Dermis blood vessel endothelial cell (primary cell): ENCODE results near the gene ZNF691. TPM values are rescaled to one million over a fixed set of nuclear protein-coding genes. Genes with fewer than 3 reads are reported as not detected.
"Not testable (repeated sequence)": the region's sequence is repeated elsewhere in the genome, so short reads cannot be mapped to it uniquely, and the experiment has no call there.

Source experiments
- DNase-seq: peaks from one replicate; pipeline ENCODE4 v3.0.0; 2010
- total RNA-seq: library from RNA; depleted of rRNA; stranded (reverse); fragments of >200 nt; gene quantifications from 2 replicates; pipeline ENCODE4 v1.2.3, GENCODE V29; 2014

The ZNF691 gene, protein sequence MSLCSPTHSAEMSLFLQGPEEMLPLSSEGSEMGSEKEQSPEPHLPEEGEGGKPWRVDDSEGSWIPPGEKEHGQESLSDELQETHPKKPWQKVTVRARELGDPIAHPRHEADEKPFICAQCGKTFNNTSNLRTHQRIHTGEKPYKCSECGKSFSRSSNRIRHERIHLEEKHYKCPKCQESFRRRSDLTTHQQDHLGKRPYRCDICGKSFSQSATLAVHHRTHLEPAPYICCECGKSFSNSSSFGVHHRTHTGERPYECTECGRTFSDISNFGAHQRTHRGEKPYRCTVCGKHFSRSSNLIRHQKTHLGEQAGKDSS
- total RNA-seq = 8.5 and 17.0 TPM in 2 replicates

DNA sequence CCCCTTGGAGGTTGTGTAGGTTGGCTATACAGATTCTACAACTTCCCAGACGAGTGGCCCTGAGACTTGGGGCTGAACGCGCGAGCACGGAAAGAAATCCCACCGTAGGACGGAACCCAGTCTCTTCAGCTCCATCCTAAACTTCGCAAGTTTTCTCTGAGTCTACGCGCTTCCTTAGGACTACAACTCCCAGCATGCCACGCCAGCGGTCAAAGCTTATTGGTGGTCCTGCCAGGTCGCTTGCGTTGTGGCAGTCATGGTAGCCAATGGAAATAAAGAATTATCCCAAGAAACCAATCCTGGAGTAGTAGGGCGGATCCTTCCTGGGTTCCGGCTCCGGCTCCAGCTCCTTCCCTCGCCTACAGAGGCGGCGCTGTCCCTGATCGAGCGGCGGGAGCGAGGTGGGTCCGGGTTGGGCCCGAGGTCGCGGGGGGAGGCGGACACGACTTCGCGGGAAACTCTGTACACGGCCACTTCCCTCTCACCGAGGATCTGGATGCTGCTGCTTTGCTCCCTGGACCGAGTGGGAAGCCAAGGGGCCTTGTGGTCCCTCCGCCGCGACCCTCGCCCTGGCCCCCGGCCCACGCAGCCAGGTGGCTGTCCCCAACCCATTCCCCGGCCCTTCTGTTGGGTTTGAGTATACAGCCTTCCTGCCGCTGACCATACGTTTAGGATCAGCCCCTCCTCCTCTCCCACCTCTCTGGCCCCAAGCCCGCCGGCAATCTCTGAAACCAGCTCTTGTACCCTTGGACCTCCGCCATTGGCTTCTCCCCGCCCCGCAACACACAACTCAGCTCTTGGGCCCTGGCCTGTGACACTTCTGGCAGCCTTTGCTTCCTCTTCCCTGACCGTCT, at the start of gene ZNF691:
TSS of gene ZNF691 (plus strand) at position 357 of the 854 bp plus-strand sequence. CDS start 3,046 bp downstream, outside the sequence.
- DNase-seq = peak; percentile 98

- no peak for DNase-seq
Observed at GRCh38 chr1:42797414-42797813, 49.0 kb upstream of the ZNF691 start.

DNA sequence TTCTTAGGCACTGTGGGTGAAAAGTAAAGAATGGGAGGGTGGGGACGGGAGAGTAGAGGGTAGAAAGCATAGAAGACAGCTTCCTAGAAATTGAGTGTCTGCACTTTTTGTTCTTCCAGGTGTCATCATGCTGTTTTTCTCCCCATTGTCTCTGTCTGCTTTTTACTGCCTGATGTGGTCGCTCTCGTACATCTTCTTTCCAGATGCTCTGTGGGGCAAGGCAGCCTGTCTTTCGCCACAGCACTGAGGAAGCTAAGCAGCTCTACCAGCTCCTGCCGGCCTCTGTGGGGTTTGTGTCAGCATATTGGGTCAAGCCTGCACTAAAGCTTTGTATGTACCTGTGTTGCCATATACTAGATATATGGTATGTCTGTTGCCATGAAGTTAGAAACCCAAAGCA, 48.4 kb upstream of the ZNF691 start:
- DNase-seq = no peak

GRCh38 chr1:42801832-42802473, 44.5 kb upstream of the ZNF691 start:
- no peak for DNase-seq

DNA sequence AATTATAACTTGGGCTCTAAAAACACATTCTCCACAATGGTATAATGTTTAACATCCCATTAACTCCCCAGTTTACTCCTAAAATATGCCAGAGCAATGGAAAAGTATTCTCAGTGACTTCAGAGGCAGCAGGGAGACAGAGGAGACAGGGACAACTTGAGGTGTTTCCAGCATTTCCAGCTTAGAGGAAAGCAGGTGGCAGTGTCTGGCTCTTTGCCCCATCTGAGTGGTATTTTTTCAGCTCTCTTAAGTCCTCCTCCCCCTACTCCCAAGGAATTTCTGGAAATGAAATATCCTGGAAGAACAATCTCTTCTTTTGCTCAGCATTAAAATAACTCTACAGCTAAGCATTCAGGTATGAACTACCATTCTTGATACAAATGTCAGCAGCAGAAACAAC, 40.2 kb upstream of the ZNF691 start:
- no peak for DNase-seq

DNA sequence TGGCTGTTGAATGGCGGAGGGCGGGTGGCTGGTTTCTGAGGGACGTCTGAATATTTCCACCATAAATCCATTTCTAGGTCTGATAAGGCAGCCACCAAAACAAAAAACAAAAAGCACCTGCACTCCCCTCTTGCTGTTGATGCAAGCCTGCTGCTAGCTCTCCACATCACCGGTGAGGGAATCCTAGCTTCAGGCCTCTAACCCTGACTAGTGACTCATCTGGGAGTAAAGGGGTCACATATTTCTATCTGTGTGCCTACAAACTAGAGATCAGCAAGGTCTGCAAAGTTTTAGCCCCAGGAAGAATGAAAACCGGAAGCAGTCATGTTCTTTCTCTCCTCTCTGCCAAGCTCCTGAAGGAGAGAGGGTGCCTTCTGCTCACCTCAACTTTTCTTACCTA, 39.8 kb upstream of the ZNF691 start:
- no peak for DNase-seq

GRCh38 chr1:42807056-42807668, 39.3 kb upstream of the ZNF691 start:
- DNase-seq = no peak

DNA sequence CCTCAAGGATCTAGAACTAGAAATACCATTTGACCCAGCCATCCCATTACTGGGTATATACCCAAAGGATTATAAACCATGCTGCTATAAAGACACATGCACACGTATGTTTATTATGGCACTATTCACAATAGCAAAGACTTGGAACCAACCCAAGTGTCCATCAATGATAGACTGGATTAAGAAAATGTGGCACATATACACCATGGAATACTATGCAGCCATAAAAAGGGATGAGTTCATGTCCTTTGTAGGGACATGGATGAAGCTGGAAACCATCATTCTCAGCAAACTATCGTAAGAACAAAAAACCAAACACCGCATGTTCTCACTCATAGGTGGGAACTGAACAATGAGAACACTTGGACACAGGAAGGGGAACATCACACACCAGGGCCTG, 31.6 kb upstream of the ZNF691 start:
- not testable (repeated sequence) for DNase-seq

DNA sequence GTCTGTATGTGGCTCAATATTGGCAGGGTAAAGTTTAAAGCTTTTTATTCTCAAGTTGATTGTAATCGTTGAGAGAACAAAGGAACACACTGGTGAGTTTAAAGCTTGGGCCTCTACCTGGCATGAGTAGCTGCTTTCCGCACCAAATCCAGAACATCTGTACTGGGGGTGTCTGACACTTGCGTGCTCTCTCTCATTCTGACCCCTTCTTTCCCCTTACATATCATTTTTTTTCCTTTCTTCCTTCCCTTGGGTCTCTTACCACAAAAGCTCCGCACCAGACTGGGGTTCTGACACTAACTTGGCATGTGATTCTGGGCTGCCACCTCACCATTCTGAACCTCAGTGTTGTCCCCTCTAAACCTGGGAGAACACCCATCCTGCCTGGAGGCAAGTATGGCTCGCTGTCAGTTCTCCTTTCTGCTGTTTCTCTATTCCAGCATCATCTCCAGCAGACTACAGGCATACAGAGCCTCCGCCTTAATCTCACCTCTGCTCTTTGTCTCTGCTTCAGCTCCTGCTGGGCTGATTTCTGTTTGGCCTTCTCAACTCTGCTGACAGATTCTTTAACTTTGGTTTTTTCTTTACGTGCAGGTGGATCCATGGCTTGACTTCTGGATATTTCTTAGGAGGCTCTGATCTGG, 30.4 kb upstream of the ZNF691 start:
- DNase-seq = no peak

DNA sequence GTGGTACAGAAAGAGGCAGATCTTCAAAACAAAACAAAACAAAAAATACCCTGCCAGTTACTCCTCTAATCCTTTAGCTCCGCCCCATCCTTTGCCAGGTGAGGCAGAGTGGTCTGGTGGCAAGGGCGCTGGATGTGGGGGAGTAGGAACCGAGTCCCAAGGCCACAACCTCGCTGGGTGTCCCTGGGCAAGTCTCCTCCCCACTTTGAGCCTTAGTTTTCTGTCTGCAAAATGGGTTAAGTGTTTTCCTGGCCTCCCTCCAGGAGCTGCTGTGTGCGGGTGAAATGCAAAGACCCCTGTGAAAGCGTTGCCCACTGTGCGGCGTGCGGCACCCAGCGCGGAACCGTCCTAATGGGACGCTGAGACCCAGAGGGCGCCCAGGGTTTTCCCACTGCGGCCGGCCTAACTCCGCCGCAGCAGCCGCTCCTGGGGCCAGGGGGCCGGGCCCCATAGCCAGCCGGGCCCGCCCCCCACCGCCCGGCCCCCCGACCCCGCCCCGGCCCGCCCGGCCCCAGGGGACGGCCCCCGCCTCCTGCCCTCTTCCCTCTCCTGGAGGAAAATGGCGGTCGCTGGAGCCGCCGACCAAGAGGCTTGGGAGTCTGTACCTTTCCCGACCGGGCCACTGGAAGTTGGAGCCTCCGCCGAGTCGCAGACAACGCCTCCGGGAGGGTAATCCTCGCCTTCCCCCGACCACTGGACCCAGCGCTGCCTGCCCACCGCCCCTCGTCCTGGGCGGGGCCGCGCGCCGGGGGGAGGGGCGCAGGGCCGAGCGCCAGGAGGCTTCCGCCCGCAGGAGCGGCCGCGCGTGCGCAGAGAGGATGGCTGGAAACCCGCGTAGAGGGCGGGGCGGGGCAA, 29.6 kb upstream of the ZNF691 start, which contains the start of the genes ERMAP and SVBP:
TSS of gene ERMAP (plus strand) at position 538 of the 855 bp plus-strand sequence. CDS start 13,327 bp downstream, outside the sequence.
TSS of gene SVBP (minus strand) at position 813 of the 855 bp plus-strand sequence. CDS start 853 bp downstream, outside the sequence.
- DNase-seq = peak; percentile 92

- DNase-seq = no peak
Observed at GRCh38 chr1:42817440-42817767, 29.0 kb upstream of the ZNF691 start.

- DNase-seq = no peak
Observed at GRCh38 chr1:42817976-42818375, 28.4 kb upstream of the ZNF691 start.

- DNase-seq = no peak
Observed at GRCh38 chr1:42820813-42821212, 25.6 kb upstream of the ZNF691 start.

DNA sequence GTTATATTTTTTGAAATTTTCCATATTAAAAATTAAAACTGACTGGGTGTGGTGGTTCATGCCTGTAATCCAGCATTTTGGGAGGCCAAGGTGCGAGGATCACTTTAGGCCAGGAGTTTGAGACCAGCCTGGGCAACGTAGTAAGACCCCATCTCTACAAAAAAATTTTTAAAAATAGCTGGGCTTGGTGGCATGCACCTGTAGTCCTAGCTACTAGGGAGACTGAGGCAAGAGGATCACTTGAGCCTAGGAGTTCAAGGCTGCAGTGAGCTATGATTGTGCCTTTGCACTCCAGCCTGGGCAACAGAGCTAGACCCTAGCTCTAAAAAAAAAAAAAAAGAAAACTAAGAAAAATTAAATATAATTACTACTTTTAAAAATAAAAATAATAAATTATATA, 24.7 kb upstream of the ZNF691 start:
- no peak for DNase-seq

GRCh38 chr1:42822800-42823392, 23.5 kb upstream of the ZNF691 start:
- no peak for DNase-seq

DNA sequence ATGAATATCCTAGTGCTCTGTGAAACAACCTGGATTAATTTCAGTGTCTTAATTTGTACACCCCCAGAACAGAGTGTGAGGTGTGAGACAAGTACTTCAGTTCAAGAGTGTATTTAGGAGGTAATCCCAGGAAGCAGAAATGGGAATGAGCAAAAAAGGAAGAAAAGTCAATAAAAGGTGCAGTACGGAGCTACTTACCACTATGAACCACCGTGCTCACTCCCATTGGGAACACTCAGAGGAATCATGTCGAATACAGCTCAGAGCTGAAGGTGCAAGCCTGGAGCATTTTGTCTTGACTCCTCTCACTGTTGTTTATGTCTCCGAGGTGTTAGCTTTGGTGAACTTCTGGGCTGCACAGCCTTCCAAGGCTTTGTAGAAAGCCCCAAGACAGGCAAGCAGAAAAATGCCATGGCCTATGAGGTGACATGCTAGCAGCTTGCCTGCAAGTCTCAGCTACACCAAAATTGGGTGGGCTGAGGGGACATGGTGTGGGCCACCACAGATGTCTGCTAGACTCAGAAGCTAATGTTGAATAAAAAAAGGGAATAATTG, 21.9 kb upstream of the ZNF691 start:
- DNase-seq = no peak

GRCh38 chr1:42825036-42825851, 21.2 kb upstream of the ZNF691 start:
- no peak for DNase-seq

- no peak for DNase-seq
Observed at GRCh38 chr1:42830631-42831030, 15.8 kb upstream of the ZNF691 start.

GRCh38 chr1:42831273-42831672, 15.1 kb upstream of the ZNF691 start:
- DNase-seq = no peak
